A172 (cell line): ENCODE results near the gene S1PR4. TPM values are rescaled to one million over a fixed set of nuclear protein-coding genes. Genes with fewer than 3 reads are reported as not detected.
"Not testable (repeated sequence)": the region's sequence is repeated elsewhere in the genome, so short reads cannot be mapped to it uniquely, and the experiment has no call there.

Experiments
- DNase-seq: peaks from one replicate; pipeline ENCODE4 v3.0.0-alpha.2; 2015; ENCODE audit warnings: low spot score
- total RNA-seq: library from RNA; depleted of rRNA; stranded (reverse); fragments of >200 nt; shearing (Covaris generic); gene quantifications from 2 replicates; pipeline ENCODE4 v1.2.3, GENCODE V29; 2014

The S1PR4 gene
- total RNA-seq, 1 experiment from 2014 or later: 0.26 TPM

DNA sequence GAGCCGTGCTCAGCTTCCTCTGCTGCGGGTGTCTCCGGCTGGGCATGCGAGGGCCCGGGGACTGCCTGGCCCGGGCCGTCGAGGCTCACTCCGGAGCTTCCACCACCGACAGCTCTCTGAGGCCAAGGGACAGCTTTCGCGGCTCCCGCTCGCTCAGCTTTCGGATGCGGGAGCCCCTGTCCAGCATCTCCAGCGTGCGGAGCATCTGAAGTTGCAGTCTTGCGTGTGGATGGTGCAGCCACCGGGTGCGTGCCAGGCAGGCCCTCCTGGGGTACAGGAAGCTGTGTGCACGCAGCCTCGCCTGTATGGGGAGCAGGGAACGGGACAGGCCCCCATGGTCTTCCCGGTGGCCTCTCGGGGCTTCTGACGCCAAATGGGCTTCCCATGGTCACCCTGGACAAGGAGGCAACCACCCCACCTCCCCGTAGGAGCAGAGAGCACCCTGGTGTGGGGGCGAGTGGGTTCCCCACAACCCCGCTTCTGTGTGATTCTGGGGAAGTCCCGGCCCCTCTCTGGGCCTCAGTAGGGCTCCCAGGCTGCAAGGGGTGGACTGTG, 1.2 kb downstream of the S1PR4 start:
- DNase-seq: no peak

DNA sequence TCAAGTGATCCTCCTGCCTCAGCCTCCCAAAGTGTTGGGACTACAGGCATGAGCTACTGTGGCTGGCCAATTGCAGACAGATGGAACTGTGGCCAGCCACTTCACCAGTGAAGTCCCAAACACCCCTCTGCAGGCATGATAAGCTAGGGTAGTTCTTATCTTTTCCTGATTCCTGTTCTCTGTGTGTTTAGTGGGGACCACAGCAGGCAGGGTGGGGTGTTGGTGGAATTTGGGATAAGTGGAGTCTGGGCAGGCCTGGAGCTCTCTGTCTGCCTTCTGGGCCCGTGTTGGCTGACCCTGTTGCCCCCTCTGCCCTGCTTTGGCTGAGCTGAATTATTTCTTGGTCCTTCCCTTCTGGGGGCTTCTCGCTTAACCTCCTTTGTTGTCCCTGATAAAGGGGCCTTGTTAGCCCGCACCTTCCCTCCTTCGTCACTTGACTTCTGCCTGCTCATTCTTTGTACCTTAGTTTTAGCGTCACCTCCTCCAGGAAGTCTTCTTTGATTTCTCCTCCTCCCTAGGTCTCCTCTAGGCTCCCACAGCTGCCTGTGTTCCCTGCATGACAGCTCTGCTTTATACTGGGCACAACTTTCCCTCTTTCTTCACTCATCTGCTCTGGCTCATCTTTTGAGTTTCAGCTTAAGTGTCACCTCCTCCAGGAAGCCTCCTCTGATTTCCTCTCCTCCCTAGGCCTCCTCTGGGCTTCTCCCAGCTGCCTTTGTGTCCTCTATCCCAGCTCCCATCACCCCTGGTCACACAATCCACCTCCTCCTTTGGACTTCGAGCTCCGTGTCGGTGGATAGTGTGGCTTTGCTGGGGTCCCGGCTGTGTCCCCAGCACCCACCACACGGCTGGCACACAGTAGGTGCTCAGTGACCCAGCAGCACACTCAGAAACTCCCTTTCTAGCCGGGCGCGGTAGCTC, 5.4 kb downstream of the S1PR4 start:
- no peak for DNase-seq

DNA sequence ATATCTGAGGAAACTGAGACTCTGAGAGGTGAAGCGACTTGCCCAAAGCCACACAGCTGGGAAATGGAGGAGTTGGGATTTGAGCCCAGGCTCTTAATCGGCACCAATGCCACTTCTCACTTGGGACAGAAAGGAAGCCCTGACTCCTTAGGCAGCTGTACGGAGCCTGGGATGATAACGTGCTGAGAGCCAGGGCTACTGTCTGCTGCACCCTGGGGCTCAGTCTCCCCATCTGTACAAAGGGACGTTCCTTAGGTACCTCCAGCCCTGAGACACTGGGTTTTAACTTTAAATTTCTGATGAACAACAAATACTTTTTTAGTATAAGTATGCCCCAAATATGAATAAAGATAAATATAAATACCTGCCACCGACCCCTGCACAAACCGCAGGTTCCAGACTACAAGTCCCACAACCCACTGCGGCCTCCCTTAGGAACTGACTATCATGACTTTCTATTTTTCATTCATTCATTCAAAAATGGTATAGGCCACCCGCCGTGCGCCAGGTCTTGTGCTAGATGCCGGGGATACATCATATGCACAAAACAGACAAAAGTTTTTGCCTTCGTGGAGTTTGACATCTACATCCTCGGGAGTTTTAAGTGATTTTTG, 6.4 kb downstream of the S1PR4 start:
- peak; percentile 19 for DNase-seq

DNA sequence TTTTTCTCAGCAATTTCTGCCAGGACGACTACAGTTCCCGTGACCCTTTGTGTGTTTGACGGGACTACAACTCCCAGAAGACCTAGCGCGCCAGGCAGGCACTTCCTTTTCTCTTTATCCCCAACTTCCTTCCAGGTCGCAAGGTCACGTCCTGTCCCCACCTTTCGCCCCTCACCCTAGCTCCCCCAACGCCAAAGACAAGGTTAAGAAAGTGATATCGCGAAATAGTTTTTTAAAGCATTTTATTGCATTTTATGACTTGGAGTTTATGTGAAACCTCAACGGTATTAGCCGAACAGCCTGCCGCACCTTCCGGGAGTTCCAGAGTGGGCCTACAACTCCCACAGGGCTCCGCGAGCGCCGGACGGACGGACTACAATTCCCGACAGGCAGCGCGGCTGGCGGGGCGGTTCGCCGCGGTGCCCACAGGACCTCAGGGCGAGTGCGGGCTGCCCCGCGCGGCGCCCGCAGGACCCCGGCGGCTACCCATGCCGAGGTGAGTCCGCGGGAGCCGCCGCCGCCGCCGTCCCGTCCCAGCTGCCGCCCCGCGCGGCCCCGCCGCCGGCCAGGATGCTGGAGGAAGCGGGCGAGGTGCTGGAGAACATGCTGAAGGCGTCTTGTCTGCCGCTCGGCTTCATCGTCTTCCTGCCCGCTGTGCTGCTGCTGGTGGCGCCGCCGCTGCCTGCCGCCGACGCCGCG, 7.0 kb downstream of the S1PR4 start, which contains the start of gene NCLN:
Gene NCLN, plus strand, starts transcription at position 470 of the 699 bp plus-strand sequence. Its CDS starts 101 bp downstream, at position 571.
- peak; percentile 98 for DNase-seq

DNA sequence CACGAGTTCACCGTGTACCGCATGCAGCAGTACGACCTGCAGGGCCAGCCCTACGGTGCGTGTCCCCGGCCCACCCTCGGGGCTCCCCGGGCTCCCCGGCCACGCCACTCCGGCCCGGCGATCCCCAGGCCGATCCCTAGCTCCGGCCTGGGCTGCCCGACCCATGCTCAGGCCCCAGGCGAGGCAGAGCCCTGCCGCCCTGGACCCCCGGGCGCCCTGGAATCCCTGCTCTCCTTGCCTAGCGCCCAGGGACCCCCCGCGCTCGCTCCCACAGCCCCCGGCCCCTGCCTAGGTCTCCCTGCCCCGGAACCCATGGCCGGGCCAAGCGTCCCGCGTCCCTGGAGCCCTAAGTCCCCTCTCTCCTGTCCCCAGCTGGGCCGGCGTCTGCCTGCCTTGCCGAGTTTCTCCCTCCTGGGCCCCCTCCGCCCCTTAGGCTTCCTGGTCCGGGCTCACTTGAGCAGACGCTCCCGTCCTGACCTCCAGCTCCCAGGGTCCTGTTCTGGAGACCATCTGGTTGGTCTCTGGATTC, 7.7 kb downstream of the S1PR4 start:
- DNase-seq: no peak

DNA sequence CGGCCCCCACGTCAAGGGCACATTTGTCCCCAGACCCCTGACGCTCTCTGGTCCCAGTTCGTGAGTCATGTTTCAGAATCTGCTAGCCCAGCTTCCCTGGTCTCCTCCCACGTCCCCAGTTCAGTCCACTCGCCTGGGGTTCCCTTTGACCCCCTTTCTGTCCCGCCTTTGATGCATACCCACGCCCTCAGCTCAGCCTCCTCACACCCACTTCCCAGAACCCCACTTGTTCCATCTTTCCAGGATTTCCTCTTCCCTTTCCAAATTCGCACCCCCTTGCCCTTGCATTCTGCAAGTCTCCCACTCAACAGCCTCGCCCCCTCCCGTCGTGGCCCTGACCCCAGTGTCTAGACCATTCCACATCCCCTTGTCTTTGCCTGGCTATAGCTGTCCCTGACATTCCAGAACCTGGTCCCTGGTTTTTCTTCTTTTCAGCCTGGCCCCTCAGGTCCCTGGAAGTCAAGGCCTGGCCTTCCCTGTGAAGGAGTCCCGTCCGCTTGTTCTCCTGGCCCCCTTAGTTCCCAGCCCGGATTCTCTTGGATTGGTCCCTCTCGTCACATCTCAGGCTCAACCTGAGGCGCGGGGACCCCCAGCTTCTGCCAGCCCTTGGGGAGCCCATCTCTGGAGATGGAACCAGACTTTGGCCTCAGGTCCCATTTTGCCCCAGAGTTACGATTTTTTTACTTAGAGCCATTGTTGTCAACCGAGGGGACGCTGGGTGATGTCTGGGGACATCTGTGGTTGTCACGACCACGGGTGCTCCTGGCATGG, 8.5 kb downstream of the S1PR4 start:
- DNase-seq: no peak

DNA sequence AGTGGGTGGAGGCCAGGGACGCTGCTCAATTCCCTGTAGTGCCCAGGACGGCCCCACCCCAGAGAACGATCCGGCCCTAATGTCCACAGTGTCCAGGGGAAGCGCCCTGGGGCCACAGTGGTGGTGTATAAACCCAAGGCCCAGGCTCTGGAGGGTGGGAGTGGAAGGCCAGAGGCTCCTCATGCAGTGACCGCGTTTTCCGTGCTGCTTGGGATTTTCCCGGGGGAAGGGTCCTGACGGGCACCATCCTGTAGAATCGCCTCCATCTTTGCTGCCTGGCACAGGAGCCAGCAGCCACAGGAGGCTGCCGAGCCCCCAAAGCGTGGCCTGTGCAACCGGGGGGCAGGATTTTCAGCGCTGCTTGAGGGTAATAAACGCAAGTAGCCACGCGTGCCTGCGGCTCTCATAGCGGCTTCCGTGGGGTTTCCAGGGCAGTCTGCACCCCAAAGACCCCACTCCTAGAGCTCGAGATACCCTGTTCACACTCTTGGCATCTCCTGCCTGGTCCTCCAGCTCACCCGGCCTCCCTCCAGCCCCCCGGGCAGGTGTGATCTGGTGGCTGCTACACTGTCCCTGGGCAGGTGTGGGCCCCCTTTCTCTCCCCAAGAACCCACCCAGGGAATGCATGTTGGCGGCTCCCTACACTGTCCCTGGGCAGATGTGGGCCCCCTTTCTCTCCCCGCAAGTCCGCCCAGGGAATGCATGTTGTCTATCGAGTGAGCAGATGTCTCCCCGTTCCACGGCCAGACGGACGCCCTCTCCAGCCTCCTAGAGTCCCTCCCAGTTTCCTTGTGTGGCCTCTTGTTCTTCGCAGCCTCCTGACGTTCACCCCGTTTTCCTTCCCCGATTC, 9.3 kb downstream of the S1PR4 start:
- no peak for DNase-seq

DNA sequence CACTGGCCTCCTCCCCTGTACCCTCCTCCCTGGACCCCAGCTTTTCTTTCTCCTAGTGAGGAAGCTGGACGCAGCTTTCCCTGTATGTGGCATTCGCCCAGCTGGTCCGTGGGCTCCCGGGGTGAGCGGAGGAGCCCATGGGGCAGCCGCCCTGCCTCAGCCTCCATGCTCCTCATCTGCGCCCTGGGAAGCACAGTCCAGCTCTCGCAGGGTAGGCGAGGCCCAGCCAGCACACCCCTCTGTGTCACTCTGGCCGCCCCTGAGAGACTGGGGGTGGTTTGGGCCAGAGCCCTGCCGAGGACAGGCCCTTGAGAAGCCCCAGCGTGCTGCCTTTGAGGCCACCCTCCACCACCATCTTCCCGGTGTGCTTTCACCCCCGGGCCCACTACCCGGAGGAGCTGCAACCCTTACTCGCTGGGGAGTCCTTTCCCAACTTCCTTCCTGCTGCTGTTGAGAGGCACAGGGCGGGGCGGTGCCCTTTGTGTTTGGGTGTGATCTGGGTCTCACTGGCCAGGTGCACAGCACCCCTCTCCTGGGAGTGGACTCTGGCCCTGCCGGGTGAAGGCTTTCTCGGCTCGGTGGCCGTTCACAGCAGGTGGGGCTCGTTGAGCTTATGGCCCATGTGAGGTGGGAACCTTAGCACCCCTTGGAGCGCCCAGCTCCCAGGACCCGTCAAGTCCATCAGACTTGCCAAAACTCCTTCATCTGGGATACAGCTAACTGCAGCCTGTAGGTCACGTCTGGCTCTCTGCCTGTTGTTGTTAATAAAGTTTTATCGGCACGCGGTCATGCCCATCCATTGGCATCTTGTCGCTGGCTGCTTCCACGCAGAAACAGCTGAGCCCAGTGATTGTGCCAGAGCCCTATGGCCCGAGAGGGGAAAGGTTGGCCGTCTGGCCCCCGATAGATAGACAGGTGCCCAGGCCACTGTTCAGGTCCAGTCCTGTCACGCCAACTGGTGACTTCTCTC, 10.3 kb downstream of the S1PR4 start:
- no peak for DNase-seq

DNA sequence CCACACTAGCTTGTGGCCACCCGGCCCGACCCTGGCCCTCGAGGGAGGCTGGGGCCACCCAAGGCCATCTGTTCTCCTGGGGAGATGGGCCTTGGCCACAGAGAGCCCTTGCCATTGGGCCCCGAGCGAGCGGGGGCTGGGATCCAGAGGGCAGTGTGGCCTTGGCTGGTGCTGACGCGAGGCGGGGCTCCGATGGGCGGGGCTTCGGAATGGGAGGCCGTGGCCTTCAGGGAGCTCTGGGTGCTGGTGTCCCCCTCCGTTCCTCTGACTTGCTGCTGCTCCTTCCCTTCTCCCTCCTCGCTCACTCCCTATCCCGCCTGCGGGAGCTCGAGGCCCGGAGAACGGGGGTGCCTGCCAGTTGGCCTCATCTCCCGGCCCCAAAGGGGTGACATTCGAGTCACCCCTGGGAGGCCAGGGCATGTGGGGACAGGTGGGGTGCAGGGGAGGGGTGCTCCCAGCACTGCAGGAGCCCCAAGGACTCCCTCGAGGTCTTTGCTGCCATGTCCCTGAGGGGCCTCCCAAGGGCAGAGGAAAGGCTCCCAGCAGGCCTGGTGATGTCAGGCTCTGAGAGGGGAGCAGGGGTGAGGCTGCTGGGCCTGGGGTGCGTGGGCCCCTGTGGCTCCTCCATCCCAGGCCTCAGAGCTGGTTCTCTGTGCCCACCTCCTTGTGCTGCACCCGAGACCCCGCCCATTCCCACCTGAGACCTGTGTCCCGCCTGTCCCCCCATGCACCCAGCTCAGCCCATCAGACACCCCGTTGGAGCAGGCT, 11.3 kb downstream of the S1PR4 start:
- no peak for DNase-seq

DNA sequence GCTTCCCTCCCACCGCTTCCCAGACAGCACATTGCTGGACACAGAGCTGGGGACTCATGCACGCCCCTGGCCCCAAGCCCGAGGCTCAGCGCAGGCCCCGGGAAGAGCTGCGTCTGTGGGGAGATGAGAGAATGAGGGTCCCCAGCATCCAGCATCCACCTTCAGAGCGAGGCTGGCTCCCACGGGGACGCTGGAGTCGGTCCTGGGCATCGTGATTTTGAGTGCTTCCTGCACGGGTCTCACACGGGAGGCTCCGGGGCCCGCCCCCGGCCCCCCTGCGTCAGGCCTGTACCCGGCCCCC, 11.9 kb downstream of the S1PR4 start:
- DNase-seq: no peak

DNA sequence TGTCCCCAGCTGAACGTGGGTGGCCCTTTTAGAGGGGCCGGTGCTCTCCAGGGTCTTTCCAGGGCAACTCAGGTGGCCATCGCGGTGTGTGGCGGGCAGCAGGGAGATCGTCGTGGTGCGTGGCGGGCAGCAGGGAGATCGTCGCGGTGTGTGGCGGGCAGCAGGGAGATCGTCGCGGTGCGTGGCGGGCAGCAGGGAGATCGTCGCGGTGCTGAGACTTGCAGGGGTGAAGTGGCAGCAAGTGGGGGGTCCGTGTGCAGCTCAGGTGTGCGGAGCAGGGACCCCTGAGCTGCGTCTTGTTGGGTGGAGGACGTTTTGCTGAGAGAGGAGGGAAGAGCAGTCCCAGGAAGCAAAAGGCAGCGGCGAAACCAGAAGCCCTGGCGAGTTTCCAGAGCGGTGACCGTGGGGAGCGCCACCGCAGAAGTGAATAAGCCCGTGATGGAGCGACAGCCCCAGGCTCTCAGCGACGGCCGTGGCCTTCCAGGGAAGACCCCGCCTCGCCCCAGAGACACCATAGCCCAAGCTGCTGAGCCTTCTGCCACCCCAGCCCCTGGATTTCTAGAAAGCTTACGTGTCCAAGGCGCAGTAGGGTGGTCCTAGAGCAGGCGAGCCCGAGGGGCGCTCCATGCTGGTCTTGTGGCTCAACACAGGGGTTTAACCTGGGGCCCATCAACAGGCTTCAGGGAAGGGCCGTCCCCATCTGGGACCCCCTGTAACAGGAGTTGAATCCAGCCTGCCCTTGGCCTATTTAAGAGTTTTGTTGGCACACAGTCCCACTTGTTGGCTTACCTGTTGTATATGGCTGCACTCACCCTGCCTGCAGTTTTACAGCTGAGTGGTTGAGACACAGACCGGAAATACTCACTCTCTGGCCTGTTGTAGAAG, 12.6 kb downstream of the S1PR4 start:
- DNase-seq: no peak

DNA sequence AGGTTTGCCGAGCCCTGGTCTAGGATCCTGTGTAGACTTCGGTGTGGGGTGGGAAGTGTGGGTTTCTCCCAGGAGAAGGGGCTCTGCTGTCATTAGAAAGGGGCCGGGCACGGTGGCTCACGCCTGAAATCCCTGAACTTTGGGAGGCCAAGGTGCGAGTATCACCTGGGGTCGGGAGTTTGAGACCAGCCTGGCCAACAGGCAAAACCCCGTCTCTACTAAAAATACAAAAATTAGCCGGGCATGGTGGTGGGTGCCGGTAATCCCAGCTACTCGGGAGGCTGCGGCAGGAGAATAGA, 13.2 kb downstream of the S1PR4 start:
- not testable (repeated sequence) for DNase-seq

DNA sequence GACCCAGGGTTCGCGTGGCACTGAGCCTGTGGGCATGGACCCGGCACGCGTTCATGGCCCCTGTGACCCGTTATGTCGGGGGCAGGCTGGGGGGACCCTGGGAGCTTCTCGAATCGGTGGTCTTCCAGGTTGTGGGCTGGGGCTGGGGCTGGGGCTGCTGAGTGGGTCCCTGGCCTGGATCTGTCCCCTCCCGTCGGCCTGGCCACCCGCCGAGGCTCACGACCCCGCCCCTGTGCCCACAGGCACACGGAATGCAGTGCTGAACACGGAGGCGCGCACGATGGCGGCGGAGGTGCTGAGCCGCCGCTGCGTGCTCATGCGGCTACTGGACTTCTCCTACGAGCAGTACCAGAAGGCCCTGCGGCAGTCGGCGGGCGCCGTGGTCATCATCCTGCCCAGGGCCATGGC, 13.7 kb downstream of the S1PR4 start:
- no peak for DNase-seq

DNA sequence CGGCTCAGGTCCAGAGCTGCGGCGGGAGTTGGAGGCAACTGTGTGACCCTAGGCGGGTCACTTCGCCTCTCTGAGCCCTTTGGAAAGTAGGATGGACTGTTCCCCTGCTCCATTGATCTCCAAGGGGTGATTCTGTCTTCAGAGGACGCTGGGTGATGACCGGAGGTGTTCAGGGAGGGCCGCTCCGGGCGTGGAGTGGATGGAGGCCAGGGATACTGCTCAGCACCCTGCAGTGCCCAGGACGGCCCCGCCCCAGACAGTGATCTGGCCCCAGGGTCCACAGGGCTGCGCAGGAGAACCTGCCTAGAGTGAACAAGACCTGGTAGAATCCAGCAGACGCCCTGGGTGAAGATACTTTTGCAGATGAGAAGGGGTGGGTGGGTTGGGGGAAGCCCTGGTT, 14.1 kb downstream of the S1PR4 start:
- DNase-seq: no peak

DNA sequence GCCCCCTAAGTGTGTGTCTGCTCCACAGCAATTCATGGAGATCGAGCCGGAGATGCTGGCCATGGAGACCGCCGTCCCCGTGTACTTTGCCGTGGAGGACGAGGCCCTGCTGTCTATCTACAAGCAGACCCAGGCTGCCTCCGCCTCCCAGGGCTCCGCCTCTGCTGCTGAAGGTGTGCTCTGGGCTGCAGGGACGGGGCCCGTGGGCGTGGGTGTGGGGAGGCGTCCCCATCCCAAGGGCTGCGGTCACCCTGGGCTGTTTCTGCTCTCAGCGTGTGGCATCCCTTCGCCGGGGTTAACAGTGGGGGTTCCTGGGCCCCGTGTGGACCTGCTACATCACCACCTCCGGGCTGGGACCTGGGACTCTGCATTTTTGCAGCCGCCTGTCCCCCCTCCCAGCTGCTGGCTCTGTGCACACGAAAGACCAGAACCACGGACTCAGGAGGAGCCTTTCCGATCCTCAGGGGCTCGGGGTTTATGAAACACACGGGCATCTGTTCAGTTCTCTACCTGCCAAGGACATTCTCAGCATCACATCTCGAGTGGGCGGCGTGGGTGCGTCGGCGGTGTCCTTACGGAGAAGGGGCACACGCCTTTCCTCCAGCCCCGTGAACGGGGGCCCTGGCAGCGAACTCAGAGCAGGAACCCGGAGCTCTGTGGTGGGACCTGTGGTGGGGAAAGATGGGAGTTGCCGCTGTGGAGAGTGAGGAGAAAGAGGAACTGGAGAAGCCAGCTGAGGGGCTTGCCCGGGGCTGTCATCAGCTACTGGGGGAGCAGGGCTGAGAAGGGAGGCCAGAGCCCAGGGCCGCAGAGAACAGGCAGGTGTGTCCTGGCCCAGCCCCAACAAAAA, 14.9 kb downstream of the S1PR4 start:
- no peak for DNase-seq
